Amniotic epithelial cell (primary cell): ENCODE measurements around the gene NRP1.
"Not testable (repeated sequence)": the region's sequence is repeated elsewhere in the genome, so short reads cannot be mapped to it uniquely, and the experiment has no call there.

Experiments
- DNase-seq: peaks from one replicate; pipeline ENCODE4 v3.0.0-alpha.2; 2010; ENCODE audit warnings: low read depth

The NRP1 gene

DNA sequence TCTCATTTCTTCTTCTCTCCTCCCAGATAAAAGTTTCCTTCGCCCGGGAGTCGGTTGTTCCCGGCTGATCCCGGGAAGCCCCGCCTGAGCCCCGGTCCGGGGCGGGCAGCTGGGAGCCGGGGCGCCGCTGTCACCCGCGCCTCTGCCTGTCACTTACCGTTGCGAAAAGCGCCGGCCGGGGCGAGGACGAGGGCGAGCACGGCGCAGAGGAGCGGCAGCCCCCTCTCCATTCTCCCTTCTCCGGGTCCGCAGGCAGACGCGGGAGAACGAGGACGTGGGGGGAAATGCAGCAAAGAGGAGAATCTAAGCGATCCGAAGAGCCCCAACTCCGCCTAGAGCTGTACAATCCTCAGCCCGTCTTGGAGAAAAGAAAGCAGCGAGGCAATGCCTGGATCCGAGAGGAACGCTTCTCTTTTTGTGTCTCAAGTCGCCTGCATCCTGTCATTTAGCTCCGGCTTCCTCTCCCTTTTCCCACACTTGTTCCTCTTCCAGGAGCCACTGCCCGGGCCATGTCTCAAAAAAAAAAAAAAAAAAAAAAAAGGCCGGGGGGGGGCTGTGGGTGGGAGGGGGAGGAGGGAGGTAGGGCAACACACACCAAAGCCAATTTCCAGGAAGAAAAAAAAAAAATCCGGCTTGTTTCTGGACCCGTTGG lies at the start of gene NRP1:
TSS of gene NRP1 (minus strand) at position 515 of the 652 bp plus-strand sequence. CDS start at position 230, 285 bp downstream.
- DNase-seq: peak; percentile 42

DNA sequence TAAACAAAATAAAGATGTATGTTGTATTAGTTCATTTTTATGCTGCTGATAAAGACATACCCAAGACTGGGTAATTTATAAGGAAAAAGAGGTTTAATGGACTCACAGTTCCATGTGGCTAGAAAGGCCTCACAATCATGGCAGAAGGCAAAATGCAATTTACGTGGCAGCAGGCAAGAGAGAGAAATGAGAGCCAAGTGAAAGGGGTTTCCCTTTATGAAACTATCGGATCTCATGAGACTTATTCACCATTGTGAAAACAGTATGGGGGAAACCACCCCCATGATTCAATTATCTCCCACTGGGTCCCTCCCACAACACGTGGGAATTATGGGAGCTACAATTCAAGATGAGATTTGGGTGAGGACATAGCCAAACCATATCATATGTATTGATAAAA lies 49.7 kb upstream of the NRP1 start:
- DNase-seq: not testable (repeated sequence)

DNA sequence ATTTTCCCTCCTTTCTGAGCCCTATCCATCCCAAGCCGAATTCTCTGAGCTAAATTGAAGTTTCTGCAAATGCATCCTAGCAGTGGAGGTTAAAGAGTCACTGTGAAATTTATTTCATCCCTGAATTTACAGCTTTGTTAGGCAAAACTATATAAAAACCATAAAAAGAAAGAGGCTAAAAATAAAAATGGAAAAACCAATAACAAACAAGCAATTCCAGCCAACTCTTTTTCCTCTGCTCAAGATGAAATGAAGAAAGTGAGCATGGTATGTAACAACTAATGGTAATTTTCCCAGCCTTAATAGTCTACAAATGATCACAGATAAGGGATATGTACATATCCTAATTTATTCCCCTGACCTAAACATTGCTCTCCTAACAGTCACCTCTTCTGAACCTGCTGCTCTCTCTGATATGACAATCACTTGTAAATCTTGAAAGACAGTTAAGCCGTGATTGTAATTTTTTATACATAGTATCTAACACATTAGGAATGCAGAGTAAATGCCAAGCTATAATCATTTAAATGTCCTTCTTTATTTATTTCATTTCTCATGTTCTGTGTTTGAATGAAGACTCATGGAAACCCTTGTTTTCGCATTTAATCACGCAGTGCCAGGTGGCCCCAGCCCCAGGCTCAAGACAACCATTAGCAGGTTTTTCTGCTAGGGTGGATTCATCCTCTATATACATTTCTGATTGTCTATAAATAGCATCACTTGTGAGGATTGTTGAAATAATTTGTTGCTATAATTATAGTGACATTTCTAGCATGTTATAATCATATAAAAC lies 48.6 kb upstream of the NRP1 start:
- DNase-seq: no peak

DNA sequence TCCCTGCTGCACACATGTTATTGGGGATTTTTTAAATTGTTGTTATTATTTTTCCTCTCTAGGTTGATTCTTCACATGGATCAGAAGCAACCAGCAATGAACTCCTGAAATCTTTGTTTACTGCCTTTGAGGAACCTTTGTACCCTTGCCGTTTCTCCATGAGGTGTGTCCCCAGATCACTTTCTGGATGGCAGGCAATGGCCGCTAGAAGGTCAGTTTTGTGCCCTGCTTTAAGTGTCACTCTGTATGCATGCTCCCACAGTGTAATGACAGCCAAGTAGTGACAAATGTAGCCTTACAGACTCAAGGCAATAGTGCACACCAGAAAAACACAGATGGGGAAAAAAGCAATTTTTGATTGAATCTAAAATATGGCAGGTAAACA lies 47.7 kb upstream of the NRP1 start:
- DNase-seq: no peak

DNA sequence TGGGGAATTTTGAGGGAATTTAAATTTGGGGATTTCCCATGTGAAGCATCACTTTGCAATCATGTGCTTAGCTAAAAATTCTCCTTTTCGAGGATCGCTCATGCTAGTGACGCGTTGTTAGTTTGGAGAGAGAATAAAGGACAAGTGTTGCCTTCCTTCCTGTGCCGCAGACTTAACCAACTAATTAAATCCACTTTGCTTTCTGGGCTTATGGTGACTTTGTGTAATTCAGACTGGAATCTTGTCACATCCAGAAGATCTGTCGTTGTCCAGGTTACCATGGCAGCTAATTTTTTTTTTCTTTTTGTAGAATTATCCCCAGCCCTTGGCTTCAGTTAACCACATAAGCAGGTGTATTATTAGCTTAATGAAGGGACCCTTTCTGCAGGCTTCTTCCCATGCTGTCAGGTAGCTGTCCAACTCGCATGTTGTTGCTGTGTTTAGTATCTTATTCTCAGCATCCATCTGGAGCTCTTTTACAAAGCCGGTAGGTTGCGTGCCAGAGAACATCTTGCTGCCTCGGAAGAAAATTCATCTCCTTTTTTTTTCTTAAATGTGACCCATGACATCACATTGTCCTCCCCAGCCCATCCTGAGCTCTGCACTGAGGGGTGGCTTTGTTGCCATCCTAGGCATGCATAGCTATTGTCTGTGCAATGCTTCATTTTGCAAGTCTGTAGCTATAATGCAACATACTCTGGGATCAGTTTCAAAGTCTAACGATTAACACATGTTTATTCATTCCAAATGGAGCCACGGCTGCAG lies 47.2 kb upstream of the NRP1 start:
- no peak for DNase-seq

DNA sequence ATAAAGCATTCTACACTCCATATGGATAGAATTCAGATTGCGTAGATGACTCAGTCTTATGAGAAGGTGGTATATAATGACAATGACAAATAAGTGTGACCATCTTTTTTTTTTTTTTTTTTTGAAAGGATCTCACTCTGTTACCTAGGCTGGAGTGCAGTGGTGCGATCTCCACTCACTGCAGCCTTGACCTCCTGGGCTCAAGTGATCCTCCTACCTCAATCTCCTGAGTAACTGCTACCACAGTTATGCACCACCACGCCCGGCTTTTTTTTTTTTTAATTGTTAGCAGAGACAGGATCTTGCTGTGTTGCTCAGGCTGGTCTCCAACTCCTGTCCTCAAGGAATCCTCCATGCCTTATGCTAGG lies 43.2 kb upstream of the NRP1 start:
- peak; percentile 70 for DNase-seq

DNA sequence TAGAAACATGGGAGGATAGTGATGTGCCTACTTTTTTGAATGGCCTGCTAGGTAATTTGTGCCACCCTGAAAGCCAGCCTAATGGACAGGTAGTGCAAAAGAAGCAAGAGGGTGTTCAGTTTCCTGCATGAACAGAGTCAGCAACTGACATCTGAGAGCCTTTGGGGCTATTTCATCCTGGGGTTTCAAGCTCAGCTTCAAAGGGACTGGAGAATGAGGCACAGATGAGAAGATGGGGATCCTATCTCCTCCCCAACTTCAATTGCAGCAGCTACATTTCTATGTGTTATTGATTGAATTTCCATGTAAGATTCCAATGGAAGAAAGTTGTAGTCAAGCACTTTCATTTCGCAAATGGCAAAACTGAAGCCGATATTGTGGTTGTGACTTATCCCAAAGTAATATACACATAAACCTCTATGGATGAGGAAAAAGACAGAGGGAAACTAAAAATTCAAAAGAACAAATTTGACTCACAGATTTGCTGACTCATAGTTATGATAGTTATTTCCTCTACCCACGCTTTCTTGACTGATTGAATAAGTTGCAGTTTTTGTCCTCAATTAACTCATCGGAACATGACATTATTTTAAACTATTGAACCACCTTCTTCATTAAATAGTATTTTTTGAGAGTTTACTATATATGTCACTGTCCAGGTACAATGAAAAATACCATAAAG lies 42.6 kb upstream of the NRP1 start:
- peak; percentile 68 for DNase-seq

DNA sequence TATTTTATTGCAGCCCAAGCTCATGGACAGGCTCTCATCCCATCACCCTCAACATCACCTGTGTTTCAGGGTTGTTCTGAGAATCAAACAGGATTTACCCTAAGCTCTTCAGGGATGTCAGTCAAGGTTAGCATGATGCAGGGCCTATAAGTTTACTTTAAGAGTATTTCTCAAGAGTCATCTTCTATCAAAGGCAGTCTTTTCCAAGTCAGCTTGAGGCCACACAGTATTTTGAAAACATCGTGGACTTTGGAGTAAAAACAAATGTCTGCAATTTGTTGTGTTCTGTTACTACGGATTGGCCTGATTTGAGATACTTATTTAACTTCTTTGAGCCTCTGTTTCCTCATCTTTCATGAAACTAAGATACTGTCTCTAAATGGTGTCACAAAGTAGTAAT lies 42.0 kb upstream of the NRP1 start:
- DNase-seq: peak; percentile 11

DNA sequence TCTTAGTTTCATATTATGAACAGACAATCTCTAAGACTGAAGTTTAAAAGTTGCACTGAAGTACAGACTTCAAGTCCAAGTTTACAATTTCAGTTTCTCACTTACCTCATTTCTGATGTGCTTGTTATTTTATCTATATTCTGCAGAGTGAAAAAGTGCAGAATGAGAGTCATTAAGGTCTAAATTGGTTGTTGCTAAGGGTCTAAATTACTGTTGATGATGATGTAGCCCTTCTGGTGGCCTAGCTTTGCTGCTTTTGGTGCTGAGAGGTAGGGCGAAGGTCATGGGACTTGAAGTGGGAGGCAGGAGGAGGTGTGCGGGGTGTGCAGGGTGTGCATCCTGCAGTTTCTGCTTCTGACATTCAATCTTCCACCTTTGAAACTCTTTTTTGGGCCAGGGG lies 38.8 kb upstream of the NRP1 start:
- DNase-seq: no peak

DNA sequence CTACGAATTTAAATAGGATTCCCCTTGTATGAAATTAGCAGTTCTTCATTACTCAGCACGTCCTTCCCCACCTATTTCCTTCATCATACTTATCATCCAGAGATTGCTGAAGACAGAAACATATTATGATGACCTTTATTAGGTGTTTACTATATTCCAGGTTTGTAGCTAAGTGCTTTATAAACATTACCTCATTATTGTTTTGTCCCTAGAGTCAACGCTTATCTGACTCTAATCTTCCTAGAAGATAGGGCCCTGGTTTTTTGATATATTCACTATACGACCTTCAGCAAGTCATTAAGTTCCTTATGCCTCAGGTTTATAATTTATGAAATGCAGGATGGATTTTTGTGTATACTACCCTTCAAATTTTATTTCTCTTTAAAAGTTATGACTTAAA lies 36.8 kb upstream of the NRP1 start:
- no peak for DNase-seq

DNA sequence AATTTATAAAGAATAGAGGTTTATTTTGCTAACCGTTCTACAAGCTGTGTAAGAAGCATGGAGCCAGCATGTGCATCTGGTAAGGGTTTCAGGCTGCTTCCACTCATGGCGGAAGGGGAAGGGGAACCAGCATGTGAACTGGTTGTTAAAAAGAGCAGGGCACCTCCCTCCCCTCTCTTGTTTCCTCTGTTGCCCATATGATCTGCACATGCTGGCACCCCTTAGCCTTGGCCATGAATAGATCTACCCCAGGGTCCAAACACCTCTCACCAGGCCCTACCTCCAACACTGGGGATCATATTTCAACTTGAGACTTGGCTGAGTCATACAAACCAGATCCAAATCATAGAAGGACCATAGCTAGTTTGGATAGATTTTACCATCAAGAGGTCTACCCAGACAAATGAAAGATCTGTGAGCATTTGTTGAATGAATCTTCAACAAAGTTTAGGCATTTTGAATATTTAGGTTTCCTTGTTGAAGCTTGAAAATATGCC lies 36.0 kb upstream of the NRP1 start:
- no peak for DNase-seq

DNA sequence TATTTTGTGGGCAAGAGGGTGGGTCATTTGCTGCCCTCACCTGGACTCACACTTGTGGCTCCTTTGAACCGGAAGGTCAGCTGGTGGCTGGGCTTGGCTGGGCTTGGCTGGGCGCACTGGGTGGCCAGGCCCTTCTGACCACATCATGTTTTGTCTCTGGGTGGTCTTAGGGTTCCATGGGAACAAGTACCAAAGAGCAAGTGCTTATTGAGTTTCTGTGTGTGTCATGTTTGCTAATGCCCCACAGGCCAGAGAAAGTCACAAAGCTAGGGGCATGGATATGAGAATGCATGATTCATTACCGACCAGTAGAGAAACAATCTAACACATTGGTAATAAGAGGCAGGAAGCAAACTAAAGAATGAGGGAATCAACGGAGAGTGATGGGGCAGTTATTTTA lies 33.6 kb upstream of the NRP1 start:
- no peak for DNase-seq

DNA sequence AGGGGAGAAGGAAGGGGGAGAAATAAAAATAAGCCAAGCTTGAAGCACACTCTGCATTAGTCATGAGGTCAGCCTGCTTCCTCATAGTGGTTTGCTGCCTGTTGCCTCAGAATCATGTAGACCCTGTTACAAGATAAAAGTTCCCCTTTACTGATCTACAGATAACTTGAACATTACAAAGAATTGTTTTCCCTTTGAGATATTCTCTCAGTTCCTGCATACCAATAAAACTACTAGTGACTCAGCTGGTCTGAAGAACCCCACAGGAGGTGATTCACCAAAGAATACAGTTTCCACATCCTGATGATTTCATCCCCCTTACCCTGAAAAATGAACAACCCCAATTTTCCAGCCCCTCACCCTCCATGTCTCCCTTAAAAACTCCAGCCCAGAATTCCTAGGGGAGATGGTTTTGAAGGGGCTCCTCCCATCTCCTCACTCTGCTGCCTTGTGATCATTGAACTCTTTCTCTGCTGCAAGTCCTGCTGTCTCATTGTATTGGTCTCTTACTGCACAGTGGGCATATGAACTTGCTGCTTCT lies 31.5 kb upstream of the NRP1 start:
- peak; percentile 95 for DNase-seq

DNA sequence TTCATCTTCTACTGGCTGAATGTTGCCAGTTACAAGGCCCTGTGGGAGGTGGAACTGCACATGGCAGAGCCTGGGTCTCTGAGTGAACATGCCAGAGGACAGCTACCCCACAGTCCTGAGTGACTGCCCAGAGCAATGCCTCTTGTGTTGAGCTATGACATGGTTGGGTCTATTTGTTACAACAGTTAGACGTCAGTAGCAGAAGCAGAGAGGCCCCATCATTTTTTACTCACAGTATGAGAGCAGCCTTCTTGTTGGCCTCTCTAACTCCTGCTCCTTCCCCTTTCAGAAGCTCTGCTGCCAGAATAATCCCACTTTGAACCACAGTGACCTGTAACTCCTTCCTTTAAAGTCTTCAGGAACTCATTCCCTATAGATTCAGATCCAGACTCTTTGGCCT lies 30.8 kb upstream of the NRP1 start:
- DNase-seq: peak; percentile 19

DNA sequence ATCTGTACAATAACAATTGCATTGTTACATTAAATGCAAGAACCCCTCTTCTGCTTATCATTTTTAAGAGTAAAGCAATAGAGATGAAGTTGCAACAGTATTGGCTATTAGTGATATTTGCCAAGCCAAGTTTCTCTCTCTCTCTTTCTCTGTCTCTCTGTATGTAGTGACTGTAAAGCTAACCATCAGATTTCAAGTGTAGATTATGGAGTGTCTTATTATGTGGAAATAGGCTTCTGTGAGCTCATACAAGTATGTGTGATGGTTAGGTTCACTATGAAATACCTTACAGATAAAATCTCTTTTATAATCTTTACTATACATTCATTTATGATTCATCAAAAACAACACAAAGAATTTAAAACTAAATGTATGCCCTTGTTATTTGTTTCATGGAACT lies 28.6 kb upstream of the NRP1 start:
- peak; percentile 63 for DNase-seq

DNA sequence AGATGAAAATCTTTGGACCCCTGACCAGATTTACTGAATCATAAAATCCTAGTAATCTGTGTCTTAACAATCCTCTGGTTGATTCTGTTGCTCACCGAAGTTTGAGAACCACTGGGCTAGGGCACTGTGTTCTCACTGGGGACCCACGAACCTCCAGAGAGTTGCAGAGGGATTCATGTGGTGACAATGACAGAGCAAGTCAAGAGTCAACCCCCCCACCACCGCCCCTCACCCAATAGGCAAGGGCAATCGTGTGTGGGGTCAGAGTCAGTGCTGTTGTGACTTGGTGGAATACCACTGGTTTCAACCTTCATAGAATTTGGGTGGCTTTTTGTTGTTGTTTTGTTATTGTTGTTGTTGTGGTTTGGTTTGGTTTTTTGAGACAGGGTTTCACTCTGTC lies 23.5 kb upstream of the NRP1 start:
- no peak for DNase-seq

DNA sequence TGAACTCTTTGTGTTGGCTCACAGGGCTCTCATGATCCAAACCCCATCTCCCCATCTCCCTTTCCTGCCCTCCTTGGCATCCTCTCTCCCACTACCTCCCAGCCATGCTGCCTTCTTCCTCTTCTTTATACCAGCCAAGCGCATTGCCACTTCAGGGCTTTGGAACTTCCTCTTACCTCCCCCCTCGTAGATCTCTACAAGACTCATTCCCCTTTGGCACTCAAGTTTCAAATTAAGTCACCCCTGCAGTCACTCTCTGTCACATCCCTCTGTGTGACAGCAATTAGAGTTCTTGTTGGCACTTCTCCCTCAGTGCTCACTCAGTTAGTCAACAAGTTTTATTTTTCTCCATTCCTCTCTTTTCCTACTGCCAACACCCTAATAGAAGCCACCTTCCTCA lies 20.8 kb upstream of the NRP1 start:
- no peak for DNase-seq

DNA sequence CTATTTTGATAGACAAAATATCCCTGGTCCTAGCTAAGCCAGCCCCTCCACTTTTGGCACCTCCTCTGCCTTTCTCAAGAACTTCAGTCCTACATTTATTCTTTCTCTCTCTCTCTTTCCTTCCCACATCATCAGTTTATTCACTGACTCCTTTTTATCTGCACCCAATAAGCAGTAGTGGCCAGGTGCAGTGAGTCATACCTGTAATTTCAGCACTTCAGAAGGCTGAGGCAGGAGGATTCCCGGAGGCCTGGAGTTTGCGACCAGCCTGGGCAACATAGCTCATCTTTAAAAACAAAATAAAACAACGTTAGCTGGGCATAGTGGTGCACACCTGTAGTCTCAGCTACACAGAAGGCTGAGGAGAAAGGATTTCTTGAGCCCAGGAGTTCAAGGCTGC lies 19.4 kb upstream of the NRP1 start:
- no peak for DNase-seq

DNA sequence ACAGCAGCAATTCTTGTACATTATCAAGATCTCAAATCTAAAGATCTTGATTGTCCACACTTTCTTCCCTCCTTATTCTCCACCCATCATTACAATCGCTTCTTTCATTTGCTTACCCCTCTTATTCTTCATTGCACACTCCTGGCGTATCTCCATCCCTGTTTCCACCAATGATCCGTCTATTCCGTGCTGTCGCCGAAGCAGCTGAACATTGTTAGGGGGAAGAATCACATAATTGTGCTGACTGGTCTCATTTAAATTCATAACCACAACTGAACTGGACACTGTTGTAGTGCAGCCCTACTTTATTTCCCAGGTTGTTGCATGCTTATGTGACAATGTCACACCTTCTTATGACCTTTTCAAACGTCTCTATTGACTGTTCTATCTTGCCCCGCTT lies 18.9 kb upstream of the NRP1 start:
- no peak for DNase-seq

DNA sequence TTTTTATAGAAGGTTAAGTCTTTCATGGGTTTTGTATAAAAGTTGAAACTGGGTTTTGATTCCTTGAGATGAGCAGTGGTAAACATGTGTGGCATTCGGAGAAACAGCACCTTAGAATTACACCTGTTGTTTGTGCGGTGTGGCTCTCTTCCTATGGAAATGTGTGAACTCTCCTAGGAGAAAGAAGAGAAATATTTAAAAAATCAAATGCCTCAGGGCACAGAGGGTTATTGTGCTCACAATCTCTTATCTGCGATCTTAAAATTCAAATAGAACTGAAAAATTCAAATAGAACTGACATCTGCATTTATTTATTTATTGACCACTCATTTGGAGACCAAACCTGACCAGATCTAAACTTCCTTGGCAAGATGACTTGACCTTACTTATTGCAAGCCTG lies 18.1 kb upstream of the NRP1 start:
- no peak for DNase-seq

DNA sequence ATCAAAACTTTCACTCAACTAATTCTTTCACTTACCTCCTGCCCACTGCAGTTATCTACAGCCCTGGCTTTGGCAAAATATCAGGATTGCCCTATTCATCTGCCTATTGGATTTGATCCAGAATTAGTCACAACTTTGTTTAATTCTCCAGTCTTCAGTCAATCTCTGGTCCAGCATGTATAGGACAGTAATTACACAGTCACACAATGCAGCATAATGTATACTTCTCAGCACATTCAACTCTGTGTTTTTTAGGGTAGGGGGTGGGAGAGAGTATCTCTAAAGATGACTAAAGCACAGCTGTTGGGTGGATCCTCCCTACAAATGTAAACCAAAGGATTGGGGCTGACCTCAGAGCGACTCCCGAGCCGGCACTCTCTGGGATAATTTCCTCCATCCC lies 17.7 kb upstream of the NRP1 start:
- peak; percentile 62 for DNase-seq

DNA sequence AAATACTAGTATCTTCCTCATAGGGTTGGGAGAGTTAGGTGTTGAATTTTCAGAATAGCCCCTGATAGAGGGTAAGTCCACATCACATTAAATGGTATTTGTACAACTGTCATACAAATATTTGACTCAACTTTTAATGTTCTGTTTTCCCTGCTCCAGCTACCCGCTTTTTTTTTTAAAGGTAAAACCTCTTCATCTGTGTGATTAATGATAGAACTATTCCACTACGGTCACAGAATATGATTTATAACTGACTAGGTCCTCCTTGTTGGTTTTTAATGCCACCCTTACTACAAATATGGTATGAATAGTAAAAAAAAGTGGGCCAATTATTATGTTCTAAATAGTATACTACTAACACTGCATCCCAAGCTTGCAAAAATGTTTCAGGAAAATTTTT lies 15.6 kb upstream of the NRP1 start:
- DNase-seq: no peak
